ENCODE data around the gene TFDP1. TPM values are rescaled to one million over a fixed set of nuclear protein-coding genes. Genes with fewer than 3 reads are reported as not detected.

TFDP1 gene
- polyA plus RNA-seq, 1 donor = 55.5 TPM

DNA sequence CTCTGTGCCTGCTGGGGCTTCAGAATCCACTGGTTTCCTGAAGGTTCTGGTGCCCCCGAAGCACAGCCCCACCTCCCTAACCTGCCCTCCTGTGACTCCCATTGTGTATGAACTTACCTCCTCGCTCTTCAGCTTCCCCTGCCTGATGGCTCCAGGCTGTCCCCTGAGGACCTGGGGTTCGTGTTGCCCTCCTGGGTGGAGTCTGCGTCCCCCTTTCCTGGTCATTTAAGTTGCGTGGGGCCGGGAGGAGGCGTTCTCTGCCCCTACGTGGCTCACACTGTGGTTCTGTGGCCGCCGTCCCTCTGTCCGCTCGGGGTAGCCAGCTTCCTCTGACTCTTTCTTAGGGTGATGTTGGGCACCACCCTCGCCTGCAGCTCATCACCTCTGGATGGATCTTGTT is 13.9 kb downstream of the TFDP1 start:
- no peak for DNase-seq

DNA sequence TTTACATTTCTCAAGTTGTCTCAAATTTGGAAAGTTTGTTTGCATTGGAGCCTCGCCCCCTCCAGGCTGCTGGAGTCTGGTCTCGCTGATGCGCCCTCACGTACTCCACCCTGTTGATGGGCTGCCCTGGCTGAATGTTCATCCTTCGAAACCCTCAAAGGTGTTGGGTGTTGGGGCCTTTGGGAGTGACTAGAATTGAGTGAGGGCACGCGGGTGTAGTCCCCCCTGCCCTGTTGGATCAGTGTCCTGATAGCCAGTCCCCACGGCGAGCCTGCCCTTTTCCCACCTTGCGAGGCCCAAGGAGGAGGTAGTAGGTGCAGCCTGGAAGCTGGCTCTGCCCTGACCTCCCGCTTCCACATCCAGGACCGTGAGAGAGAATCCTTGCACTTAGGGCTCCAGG is 14.8 kb downstream of the TFDP1 start:
- no peak for DNase-seq

DNA sequence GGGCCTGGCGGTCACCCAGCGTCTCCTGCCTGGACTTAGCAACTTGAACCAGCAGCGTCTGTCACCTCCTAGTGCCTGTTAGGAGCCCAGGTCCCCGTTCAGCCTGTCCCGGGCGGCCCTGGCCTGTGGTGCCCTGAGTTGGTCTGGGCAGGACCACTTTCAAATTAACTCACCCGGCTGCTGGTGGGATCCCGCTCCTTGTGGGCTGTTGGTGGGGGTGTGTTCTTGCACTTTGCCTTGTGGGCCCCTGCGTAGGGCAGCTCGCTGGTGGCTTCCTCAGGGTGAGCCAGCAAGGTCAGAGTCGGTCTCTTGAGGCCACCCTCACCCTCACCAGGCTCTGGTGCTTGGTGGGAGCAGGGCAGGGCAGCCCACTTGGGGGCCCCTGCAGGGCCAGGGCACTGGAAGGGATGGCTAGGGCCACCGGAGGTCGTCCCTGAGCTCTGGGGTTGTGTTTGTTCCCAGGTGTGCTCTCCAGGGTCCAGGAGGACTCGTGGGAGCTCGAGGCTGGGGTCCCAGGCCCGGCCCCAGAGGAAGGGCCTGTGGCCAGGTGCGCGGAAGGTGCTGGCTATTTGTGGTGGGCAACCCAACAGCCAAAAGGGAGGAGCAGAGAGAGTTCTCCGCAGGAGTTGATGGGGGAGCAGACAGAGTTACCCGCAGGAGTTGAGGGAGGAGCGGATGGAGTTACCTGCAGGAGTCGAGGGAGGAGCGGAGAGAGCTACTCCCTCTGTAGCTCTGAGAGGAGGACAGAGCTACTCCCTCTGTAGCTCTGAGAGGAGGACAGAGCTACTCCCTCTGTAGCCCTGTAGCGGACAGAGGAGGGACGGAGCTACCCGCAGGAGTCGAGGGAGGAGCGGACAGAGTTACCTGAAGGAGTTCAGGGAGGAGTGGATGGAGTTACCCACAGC is 16.9 kb downstream of the TFDP1 start:
- no peak for DNase-seq

DNA sequence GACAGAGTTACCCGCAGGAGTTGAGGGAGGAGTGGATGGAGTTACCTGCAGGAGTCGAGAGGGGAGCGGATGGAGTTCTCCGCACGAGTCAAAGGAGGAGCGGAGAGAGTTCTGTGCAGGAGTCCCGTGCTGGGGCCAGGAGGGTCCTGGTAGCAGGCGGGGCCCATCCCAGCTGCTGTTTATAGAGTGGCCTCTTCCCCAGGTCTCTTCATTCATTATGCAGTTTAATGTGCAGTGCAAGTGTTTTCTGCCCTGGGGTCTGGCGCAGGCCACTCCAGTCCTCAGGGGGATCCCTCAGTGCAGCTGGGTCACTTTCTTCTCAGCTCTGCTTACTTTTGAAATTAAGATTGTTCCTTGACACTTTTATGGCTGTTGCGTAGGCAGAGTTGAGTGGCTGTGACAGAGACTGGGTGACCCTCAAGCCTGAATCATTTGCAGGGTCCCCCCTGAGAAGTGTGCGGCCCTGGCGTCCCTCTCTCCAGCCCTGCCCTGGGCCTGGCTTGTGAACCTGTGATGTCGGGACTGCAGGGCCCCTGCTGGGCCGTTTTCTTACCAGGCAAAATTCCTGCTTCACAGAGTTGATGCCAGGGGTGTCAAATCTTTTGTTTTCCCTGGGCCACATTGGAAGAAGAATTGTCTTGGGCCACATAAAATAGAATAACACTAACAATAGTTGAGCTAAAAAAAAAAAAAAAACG is 17.9 kb downstream of the TFDP1 start:
- no peak for DNase-seq

DNA sequence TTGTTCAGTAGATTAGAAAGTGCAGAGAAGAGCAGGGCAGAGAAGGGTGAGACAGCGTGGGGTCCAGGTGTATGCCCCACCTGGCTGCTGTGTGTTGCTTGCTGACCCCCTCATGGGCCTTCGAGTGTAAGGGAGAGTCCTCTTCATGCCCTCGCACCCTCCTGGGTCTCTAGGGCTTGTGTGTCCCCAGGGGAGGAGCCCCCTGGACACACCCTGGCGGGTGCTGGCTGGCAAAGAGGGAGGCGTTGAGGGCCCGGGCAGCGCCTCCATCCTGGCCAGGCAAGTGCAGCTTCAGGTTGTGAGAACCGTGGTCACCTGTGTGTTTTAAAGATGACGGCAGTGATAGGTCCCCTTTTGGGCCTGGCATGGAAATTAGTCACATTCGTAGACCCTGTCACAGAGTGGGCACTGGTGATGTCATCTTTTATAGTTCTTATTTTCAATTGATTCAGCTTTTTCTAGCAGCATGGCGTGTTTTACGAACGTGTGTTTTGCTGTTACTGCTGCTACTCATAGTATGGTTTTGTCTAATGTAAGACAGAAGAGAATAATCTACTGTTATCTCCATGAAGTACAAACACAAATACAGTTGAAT is 18.7 kb downstream of the TFDP1 start:
- DNase-seq = no peak

DNA sequence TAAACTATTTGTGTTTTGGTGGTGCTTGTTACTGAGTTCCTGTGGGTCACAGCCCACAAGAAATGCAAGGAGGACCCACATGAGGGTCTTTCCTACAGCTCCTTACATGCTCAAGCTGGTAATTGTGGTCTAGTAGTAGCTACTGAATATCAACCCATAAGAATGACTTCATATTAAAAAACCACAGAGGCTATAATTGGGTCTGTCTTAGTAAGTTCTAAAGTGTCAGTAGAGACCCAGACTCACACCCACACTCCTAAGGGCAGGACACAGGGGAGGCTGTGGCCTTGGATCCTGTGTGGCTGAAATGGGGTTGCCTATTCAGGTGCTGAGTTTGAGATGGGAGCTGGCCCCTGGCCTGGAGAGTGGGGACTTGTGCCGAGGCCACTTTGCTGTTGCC is 19.6 kb downstream of the TFDP1 start:
- no peak for DNase-seq

DNA sequence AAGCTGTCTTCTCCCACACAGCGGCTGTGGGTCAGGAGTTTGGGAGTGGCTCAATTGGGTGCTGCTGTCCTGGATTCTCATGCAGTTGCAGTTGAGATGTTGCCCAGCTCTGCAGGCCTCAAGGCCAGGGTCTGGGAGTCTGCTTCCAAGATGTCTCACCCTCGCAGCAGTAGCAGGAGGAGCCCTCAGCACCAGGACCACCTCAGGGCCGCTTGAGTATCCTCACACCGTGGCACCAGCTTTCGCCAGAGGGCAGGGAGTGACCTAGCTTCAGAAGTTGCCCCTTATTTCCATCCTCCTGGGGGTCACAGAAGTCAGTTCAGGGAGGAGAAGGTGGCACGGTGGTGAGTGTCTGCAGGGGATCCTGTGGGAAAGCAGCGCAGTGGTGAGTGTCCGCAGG is 20.9 kb downstream of the TFDP1 start:
- DNase-seq = no peak

DNA sequence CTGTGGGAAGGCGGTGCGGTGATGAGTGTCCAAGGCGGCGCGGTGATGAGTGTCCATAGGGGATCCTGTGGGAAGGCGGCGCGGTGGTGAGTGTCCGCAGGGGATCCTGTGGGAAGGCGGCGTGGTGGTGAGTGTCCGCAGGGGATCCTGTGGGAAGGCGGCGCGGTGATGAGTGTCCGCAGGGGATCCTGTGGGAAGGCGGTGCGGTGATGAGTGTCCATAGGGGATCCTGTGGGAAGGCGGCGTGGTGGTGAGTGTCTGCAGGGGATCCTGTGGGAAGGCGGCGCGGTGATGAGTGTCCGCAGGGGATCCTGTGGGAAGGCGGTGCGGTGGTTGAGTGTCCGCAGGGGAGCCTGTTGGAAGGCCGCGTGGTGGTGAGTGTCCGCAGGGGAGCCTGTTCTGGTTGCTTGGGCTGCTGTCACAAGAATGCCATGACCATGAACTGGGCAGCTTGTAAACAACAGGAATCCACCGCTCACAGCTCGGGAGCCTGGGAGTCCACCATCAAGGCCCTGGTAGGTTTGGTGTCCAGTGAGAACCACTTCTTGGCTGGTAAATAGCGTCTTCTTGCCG is 21.4 kb downstream of the TFDP1 start:
- DNase-seq = no peak

- DNase-seq = no peak
Measured at GRCh38 chr13:113607056-113607888, 22.7 kb downstream of the TFDP1 start.

GRCh38 chr13:113607889-113608635 is 23.5 kb downstream of the TFDP1 start:
- DNase-seq = no peak

DNA sequence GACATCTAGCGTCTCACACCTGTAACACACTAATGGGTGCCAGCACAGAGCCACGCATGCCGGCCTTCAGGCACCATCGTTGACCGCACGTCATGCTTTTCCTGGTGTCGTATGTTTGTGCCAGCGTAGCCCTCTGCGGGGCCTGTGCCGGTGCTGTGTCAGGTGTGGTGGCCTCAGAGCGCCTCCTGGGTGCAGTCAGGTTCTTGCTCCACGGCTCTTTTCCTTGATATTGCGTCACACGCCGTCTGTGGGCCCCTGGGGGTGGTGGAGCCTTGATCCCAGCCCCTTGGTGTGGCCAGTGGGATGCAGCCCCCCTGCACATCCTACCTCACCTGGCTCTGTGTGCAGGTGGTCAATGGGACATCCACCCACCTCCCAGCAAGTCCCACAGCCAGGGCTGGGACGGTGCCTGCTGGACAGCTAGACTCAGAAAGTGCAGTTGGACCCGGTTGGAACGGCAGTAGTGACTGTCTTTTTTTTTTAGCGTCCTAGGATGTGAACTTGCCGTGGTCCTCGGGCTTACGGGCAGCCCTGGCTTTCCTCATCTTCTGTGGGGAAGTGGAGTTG is 24.5 kb downstream of the TFDP1 start:
- DNase-seq = no peak

DNA sequence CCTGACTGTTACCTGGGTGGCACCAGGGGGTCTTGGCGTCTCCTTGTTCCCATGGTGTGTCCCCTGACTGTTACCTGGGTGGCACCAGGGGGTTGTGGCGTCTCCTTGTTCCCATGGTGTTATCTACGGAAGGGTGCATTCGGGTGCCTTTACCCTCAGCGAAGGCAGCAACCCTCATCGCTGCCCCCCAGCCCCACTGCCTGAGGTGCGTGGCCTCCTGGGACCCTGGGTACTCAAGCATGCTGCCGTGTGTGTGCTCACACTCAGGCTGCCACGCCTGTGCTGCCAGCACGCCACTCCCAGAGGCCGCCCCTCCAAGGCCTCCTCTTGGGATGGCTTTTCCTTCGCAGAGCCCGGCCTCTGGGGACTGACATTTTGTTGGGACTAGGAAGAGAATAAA is 25.1 kb downstream of the TFDP1 start:
- no peak for DNase-seq

GRCh38 chr13:113610266-113610665 is 25.7 kb downstream of the TFDP1 start:
- DNase-seq = no peak

DNA sequence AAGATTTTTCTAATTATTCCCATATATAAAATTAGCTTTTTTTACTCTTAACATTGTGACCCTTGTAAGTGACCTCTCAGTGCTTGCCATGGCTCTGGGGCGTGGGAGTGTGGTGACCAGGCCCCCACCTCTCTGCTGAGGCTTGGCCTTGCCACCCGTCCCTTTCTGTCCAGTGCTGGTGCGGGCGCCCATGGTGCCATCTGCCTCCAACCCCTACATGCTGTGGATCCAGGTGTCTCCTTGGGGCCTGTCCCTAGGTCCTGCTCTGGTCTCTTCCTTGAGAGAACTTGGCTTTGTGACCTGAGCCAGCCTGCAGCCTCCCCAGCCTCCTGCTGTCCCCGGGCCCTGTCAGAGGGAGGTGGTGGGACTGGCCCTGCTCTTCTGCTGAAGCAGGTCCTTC is 27.4 kb downstream of the TFDP1 start:
- no peak for DNase-seq

DNA sequence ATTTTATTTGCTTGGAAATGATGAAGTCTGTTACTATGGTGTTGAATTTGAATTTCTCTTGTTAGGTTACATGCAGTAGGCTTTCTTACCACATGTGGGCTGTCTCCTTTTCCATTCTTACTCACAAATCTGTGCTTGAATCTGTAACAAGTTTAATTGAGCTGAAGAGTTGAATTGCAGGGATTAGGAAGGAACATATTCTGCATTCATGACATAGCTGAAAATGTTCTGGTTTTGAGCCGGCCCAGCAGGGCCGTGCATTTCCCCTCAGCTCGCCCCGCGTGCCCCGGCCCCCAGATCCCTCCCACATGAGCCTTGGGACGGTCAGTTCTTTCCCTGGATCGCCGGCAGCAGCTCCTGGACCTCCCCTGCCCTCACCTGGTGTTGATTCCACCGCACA is 28.1 kb downstream of the TFDP1 start:
- DNase-seq = no peak

GRCh38 chr13:113613789-113614379 is 29.3 kb downstream of the TFDP1 start:
- DNase-seq = no peak

- no peak for DNase-seq
Measured at GRCh38 chr13:113616281-113616906, 31.8 kb downstream of the TFDP1 start.

GRCh38 chr13:113616991-113617749 is 32.6 kb downstream of the TFDP1 start:
- DNase-seq = no peak

DNA sequence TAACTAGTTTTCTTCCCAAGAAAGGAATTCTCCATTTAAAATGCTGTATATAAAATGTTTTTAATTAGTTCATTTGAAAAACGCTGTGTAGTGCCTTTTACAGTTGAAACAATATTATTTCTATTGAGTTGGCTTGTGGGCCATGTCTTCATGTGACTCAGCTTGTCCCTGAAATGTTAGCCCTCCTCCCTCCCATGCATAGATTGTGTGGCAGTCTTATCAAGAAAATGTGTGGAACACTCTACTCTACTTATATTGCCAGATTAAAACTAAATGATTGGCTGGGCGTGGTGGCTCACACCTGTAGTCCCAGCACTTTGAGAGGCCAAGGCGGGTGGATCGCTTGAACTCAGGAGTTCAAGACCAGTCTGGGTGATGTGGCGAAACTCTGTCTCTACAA is 33.4 kb downstream of the TFDP1 start:
- DNase-seq = no peak

DNA sequence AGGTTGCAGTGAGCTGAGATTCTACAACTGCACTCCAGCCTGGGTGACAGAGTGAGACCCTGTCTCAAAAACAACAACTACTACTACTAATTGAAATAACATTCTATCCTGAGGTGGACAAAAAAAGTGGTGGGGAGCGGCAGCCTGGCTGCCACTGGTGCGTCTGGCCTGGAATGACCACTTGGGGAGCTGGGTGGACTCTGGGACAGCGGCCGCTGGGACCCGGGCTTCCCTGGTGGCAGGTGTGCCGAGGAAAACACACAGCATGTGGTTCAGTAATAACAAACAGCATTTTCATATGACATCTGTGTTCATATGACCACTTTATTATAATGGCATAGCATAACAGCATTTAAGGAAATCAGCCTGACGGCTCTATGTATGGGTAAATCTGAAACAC is 33.9 kb downstream of the TFDP1 start:
- DNase-seq = no peak

Measured in hindlimb muscle (tissue), 1 donor.